ENCODE results near the gene ADAM23.

ADAM23 gene

DNA sequence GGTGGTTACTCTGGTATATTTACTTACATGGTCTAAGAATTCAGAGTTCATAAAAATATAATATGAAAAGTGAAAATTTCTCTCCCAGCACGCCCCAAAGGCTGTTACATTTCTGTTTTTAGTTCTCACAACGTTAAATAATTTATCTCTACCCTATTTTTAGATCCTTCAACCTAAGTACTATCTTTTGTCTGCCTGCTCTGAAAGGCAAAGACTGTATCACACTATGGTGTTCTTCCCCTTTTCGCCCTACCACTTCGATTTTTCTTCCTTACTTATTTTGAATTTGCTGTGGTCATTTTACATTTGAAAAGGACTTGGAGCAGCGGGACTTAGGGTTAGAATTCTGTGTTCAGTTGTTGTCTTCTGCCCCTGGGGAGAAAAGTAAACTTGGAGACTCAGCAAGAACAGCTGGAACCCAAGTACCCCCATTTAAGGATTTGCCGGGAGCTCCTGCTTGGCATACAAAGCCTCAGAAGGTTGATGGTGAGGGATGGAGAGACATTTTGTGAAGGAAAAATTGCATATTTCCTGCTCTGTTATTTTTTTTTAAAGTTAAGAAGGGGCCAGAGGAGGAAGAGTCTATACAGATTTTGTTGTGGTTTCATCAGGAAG is 19.0 kb downstream of the ADAM23 start:
- Mint-ChIP-seq H3K27ac (no peak overlapping the region), H3K4me1 (ENCODE audit: low read depth) (no peaks in the 10 kb centered on the region), H3K4me3 (no peak overlapping the region), H3K27me3 (ENCODE audit: low read depth) (peaks cover 12% of the 10 kb centered on the region), H3K36me3 (ENCODE audit: low read depth) (no peaks in the 10 kb centered on the region), H3K9me3 (no peaks in the 10 kb centered on the region)
- DNase-seq (ENCODE audit: low spot score): no peak

DNA sequence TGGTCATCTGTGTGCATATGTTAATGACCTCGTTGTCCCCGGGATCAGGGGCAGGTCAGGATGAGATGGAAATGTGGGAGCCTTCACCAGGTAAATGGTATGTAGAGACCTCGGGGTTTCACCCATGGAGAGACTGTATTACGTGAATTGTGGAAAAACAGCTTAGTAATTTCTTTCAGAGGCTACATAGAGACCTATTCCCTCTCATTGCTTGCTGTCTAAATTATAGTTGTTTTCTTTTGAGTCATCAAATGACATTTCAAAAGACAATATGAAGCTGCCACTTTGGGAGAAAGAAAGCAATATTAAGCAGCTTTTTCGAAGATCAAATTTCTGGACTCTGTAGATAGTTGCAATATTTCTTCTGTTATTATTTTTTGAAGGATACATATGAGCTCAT is 20.4 kb downstream of the ADAM23 start:
- no peaks in the 10 kb centered on the region for H3K36me3 Mint-ChIP-seq (ENCODE audit: low read depth)
- H3K4me1 Mint-ChIP-seq (ENCODE audit: low read depth): no peaks in the 10 kb centered on the region
- H3K9me3 Mint-ChIP-seq: peaks cover 5% of the 10 kb centered on the region
- no peak overlapping the region for H3K27ac Mint-ChIP-seq
- no peak for DNase-seq (ENCODE audit: low spot score)
- H3K4me3 Mint-ChIP-seq: no peak overlapping the region
- H3K27me3 Mint-ChIP-seq (ENCODE audit: low read depth): peaks cover 8% of the 10 kb centered on the region

DNA sequence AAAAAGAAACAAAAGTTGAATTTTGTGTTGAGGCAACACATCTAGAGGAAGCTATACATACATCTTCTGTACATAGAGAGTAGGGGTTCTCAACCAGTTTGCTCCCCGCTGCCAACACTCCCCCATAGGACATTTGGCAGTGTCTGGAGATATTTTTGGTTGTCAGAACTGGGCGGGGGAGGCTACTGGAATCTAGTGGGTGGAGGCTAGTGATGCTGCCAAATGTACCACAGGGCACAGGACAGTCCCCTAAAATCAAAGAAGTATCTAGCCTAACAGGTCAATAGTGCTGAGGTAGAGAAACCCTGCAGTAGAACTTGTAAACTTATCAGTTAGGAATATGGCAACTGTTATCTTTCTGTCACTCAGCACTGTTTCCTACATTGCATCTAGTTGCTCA is 21.3 kb downstream of the ADAM23 start:
- H3K27ac Mint-ChIP-seq: no peak overlapping the region
- H3K27me3 Mint-ChIP-seq (ENCODE audit: low read depth): peaks cover 7% of the 10 kb centered on the region

DNA sequence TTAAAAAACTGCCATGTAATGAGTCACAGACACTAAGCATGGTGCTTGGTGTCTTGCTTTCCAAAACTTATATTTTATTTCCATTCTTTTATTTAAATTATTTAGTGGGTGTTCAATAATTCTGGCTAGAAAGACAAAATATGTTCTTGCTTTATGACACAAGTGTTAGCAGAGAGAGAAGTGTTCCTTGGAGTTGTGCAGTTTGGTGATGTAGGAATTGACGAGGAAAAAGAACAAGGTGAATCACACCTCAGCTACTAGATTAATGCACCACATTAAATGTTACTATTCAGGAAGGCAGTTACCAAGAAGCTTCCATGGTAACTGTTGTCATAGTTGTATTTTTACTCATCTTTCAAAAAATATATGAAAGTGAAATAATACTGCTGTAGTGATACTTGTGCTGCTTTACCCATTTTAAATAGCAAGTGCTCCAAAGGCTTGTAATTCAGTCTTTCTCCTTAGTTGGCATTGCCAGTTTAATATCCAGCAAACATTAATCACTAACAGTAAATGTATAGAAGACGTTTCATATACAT is 28.3 kb downstream of the ADAM23 start:
- H3K36me3 Mint-ChIP-seq (ENCODE audit: low read depth): no peaks in the 10 kb centered on the region
- H3K27ac Mint-ChIP-seq: no peak overlapping the region
- no peak overlapping the region for H3K4me3 Mint-ChIP-seq
- peaks cover 5% of the 10 kb centered on the region for H3K9me3 Mint-ChIP-seq
- no peak for DNase-seq (ENCODE audit: low spot score)
- H3K4me1 Mint-ChIP-seq (ENCODE audit: low read depth): no peaks in the 10 kb centered on the region
- H3K27me3 Mint-ChIP-seq (ENCODE audit: low read depth): no peaks in the 10 kb centered on the region

More for the DNA sequence above, 21.3 kb downstream of the ADAM23 start:
- Mint-ChIP-seq H3K9me3 (peaks cover 5% of the 10 kb centered on the region), H3K4me1 (ENCODE audit: low read depth) (no peaks in the 10 kb centered on the region), H3K4me3 (no peak overlapping the region), H3K36me3 (ENCODE audit: low read depth) (no peaks in the 10 kb centered on the region)
- no peak for DNase-seq (ENCODE audit: low spot score)

DNA sequence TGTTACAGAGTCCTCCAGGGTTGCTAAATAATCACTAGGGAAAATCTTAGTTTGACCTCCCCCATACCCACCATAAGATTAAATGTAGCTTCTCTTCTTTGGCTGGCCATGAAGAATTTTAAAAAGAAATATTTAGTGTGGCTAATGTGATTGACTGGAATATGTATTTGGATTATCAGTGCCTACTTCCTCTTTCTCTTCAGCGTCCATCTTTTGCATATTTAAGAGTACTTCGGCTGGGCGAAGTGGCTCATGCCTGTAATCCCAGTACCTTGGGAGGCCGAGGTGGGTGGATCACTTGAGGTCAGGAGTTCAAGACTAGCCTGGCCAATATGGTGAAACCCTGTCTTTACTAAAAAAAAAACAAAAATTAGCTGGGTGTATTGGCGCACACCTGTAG is 28.8 kb downstream of the ADAM23 start:
- Mint-ChIP-seq H3K4me1 (ENCODE audit: low read depth) (no peaks in the 10 kb centered on the region), H3K27ac (no peak overlapping the region), H3K4me3 (no peak overlapping the region), H3K36me3 (ENCODE audit: low read depth) (no peaks in the 10 kb centered on the region), H3K27me3 (ENCODE audit: low read depth) (no peaks in the 10 kb centered on the region), H3K9me3 (peaks cover 5% of the 10 kb centered on the region)
- DNase-seq (ENCODE audit: low spot score): no peak

DNA sequence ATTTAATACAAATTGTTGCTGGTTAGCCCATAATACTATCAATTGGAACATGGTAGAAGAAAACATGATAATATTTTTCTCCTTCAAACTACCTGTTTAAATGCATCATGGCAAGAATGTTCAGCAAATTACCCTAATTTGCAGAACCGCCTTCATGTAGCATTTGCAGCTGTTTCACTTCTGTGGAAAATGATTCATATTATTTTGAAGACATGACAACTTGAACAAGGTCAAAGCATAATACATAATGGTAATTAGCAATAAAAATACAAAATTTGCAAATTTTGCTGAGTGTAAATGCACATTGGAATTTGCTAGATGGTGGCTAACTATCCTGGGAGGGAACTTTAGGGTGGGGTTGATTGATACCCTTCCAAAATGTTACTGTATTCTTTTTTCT is 30.8 kb downstream of the ADAM23 start:
- Mint-ChIP-seq H3K4me1 (ENCODE audit: low read depth) (no peaks in the 10 kb centered on the region), H3K36me3 (ENCODE audit: low read depth) (no peaks in the 10 kb centered on the region), H3K4me3 (no peak overlapping the region), H3K27ac (no peak overlapping the region), H3K27me3 (ENCODE audit: low read depth) (peaks cover 5% of the 10 kb centered on the region), H3K9me3 (no peaks in the 10 kb centered on the region)
- DNase-seq (ENCODE audit: low spot score): no peak

DNA sequence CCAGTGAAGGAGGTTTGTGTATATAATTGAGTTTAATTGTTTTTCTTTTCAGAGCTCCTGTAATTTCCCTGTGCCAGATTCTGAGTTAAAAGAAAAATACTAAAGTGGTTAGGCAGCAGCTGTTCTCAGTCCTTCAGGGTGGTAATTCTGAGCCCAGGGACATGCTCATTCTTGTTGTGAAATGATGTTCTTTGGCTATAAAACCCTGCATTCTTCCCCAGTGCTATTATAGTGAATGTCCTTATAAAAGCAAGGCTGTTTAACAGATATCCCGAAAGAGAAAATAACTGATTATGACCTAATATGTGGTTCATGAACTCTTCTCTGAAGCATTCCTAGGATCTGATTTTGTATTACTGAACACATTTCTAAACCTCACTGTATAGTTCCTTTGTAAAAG is 34.0 kb downstream of the ADAM23 start:
- no peaks in the 10 kb centered on the region for H3K36me3 Mint-ChIP-seq (ENCODE audit: low read depth)
- peaks cover 10% of the 10 kb centered on the region for H3K27me3 Mint-ChIP-seq (ENCODE audit: low read depth)
- H3K4me3 Mint-ChIP-seq: no peak overlapping the region
- H3K9me3 Mint-ChIP-seq: no peaks in the 10 kb centered on the region
- DNase-seq (ENCODE audit: low spot score): no peak
- H3K27ac Mint-ChIP-seq: no peak overlapping the region
- no peaks in the 10 kb centered on the region for H3K4me1 Mint-ChIP-seq (ENCODE audit: low read depth)

DNA sequence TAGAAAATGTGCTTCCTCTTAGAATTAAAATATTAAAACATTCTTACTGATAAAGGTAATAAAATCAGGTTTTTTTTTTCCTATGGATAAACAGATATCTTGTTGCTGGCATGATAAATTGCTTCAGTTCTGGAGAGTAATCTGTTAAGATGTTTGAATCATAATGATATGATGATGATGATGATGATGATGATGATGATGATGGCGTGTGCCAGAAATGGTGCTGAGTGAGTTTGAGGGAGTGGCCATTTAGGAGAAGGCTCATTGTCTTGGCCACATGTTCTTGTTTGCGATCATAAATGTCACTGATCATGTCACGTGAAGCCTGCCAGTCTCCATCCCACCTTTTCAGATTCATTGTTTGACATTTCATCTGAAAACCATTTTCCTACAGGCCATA is 35.0 kb downstream of the ADAM23 start:
- H3K27me3 Mint-ChIP-seq (ENCODE audit: low read depth): peaks cover 10% of the 10 kb centered on the region
- no peaks in the 10 kb centered on the region for H3K4me1 Mint-ChIP-seq (ENCODE audit: low read depth)
- no peak overlapping the region for H3K4me3 Mint-ChIP-seq
- no peak for DNase-seq (ENCODE audit: low spot score)
- no peak overlapping the region for H3K27ac Mint-ChIP-seq
- H3K9me3 Mint-ChIP-seq: no peaks in the 10 kb centered on the region
- H3K36me3 Mint-ChIP-seq (ENCODE audit: low read depth): no peaks in the 10 kb centered on the region

DNA sequence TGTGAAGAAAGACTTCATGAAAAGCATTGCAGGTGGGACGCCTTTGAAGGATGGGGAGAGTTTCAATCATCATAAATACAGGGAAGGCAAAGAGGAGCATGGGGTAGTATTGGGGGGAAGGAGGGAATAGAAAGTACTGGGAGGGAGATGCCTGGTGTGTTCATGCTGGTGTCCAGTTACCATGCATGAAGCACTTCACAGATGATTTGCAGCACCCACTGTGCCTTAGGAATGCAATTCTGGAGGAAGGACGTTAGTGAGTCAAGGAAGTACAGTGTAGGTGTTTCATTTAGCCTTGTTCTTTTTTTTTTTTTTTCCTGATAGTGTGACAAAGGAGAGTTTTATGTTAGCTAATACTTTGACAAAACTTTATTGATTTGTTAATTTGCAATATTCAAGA is 36.8 kb downstream of the ADAM23 start:
- Mint-ChIP-seq H3K27me3 (ENCODE audit: low read depth) (peaks cover 10% of the 10 kb centered on the region), H3K36me3 (ENCODE audit: low read depth) (no peaks in the 10 kb centered on the region), H3K27ac (no peak overlapping the region), H3K9me3 (no peaks in the 10 kb centered on the region), H3K4me1 (ENCODE audit: low read depth) (no peaks in the 10 kb centered on the region), H3K4me3 (no peak overlapping the region)
- no peak for DNase-seq (ENCODE audit: low spot score)

DNA sequence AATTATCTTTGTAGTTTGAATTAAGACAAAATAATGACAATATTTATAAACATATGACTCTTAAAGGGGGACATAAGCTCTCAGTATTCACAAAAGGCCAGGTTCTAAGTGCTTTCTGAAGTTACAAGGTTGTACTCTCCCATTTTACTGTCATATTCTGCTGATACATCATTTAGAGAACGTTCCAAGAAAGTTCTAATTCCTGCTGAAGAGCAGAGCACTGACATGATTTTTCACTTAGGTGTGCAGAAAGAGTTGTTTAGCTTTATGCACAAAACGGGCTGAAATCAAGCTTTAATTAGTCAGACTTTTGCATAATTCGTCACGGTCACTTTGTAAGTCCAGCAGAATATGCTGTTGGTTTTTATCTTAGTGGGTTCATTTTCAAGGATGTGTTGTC is 37.3 kb downstream of the ADAM23 start:
- no peak overlapping the region for H3K4me3 Mint-ChIP-seq
- H3K9me3 Mint-ChIP-seq: no peaks in the 10 kb centered on the region
- H3K36me3 Mint-ChIP-seq (ENCODE audit: low read depth): no peaks in the 10 kb centered on the region
- peaks cover 10% of the 10 kb centered on the region for H3K27me3 Mint-ChIP-seq (ENCODE audit: low read depth)
- no peak for DNase-seq (ENCODE audit: low spot score)
- no peak overlapping the region for H3K27ac Mint-ChIP-seq
- no peaks in the 10 kb centered on the region for H3K4me1 Mint-ChIP-seq (ENCODE audit: low read depth)

DNA sequence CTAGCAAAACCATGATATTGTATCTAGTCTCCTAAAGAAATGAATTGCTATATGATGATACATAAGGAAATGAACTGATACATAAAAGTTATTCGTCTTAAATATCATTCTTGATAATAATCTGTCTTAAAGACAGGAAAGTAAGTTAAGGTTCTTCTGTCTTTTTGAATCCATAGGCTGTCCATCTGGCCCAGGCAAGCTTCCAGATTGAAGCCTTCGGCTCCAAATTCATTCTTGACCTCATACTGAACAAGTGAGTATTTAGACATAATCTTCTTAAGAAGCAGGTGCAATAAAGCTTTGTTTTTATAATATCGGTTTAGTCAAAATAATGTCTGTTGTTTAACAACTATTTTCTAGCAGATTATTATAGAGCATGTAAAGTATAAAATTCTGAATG is 37.7 kb downstream of the ADAM23 start:
- H3K4me3 Mint-ChIP-seq: no peak overlapping the region
- H3K36me3 Mint-ChIP-seq (ENCODE audit: low read depth): no peaks in the 10 kb centered on the region
- no peaks in the 10 kb centered on the region for H3K9me3 Mint-ChIP-seq
- DNase-seq (ENCODE audit: low spot score): no peak
- no peaks in the 10 kb centered on the region for H3K4me1 Mint-ChIP-seq (ENCODE audit: low read depth)
- H3K27me3 Mint-ChIP-seq (ENCODE audit: low read depth): peaks cover 10% of the 10 kb centered on the region
- no peak overlapping the region for H3K27ac Mint-ChIP-seq

DNA sequence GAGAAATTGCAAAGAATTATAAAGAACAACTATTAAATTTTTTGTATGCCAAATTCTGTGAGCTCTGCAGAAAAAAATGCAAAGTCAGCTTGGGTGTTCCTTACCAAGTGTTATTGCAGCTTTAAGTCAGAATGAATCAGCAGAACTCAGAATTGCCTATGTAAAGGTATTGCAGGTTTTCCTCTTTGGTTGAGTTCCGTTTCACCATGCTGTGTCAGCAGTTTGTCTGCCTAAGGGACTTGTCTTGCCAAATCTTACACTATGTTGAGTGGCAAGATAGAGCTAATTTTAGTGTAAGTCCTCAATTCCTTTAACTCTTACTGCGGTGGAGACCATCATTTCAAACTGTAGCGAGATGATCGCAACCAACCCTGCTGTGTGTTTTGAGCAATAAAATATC is 38.8 kb downstream of the ADAM23 start:
- H3K27me3 Mint-ChIP-seq (ENCODE audit: low read depth): peaks cover 10% of the 10 kb centered on the region
- no peaks in the 10 kb centered on the region for H3K9me3 Mint-ChIP-seq
- H3K4me3 Mint-ChIP-seq: no peak overlapping the region
- no peaks in the 10 kb centered on the region for H3K36me3 Mint-ChIP-seq (ENCODE audit: low read depth)
- no peak for DNase-seq (ENCODE audit: low spot score)
- no peaks in the 10 kb centered on the region for H3K4me1 Mint-ChIP-seq (ENCODE audit: low read depth)
- no peak overlapping the region for H3K27ac Mint-ChIP-seq

DNA sequence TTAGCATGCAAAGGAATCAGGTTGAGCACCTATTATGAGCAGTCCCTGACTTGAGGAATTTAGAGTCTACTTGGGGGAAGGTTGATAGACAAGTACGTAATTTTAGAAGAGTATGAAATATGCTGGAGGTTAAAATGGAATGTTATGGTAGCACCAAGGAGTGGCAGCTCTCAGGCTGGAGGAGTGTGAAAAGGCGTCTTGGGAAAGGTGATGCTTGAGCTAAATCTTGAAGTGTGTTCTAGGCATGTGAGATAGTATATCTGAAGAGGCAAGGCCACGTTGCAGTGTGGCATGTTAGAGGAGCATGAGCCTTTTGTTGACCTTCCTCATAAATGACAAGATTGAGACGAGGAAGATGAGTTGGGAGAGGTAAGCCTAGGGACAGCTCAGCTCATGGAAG is 39.3 kb downstream of the ADAM23 start:
- H3K27ac Mint-ChIP-seq: no peak overlapping the region
- no peaks in the 10 kb centered on the region for H3K36me3 Mint-ChIP-seq (ENCODE audit: low read depth)
- H3K27me3 Mint-ChIP-seq (ENCODE audit: low read depth): peaks cover 10% of the 10 kb centered on the region
- no peaks in the 10 kb centered on the region for H3K9me3 Mint-ChIP-seq
- no peak overlapping the region for H3K4me3 Mint-ChIP-seq
- DNase-seq (ENCODE audit: low spot score): no peak
- no peaks in the 10 kb centered on the region for H3K4me1 Mint-ChIP-seq (ENCODE audit: low read depth)

DNA sequence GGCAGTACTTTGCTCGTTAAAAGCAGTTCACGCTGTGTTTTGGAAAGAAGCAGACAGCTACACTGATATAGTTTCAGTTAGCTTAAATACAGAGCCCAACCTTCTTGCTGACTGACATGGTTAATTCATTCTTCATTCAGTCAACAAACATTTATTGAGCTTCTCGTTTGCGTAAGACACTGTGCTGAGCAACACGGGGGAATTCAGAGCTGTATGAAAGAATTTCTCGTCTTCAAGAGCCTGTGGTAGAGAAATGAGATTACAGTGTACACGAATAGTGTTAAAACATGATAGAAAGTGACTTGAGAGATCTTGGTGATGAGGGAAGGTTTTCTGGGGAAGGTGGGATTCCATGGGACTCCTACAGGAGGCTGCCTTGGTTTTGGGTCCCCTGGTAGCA is 44.7 kb downstream of the ADAM23 start:
- H3K9me3 Mint-ChIP-seq: no peaks in the 10 kb centered on the region
- H3K27ac Mint-ChIP-seq: no peak overlapping the region
- H3K36me3 Mint-ChIP-seq (ENCODE audit: low read depth): no peaks in the 10 kb centered on the region
- H3K4me3 Mint-ChIP-seq: no peak overlapping the region
- no peaks in the 10 kb centered on the region for H3K4me1 Mint-ChIP-seq (ENCODE audit: low read depth)
- H3K27me3 Mint-ChIP-seq (ENCODE audit: low read depth): no peaks in the 10 kb centered on the region
- DNase-seq (ENCODE audit: low spot score): no peak

DNA sequence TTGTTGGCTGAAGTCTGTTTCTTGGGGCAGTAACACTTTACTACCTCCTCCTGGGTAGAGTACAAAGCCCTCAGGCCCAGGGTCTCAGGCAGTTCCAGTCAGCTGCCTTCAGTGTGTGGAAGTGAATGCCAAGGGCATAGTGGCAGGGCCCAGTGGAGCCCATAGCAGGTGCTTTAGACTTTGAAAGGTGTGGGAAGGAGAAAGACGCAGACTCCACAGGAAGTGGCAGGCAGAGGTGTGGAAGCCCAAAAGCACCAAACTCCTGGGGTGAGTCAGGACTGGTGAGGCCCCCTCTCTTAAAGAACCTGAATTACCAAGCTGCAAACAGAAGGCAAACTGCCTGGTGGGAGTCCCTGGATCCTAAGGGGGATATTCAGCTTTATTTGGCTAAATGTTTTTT is 45.3 kb downstream of the ADAM23 start:
- DNase-seq (ENCODE audit: low spot score): no peak

More for the DNA sequence above, 45.3 kb downstream of the ADAM23 start:
- Mint-ChIP-seq H3K36me3 (ENCODE audit: low read depth) (no peaks in the 10 kb centered on the region), H3K4me3 (no peak overlapping the region), H3K4me1 (ENCODE audit: low read depth) (no peaks in the 10 kb centered on the region), H3K9me3 (no peaks in the 10 kb centered on the region), H3K27me3 (ENCODE audit: low read depth) (no peaks in the 10 kb centered on the region), H3K27ac (no peak overlapping the region)
